RWPE2 (cell line): ENCODE data around the gene RSPO4.

Experiments used
- ATAC-seq: fragments of 200-7000 bp; cut with Tn5 transposase; 3 replicates; pipeline ENCODE4 v1.9.1; 2021; ENCODE audit warnings: low read depth
- DNase-seq: peaks from one replicate; pipeline ENCODE4 v3.0.0-alpha.2; 2020; ENCODE audit warnings: low spot score
- H3K27ac ChIP-seq: fragments of 450-650 bp; 2 replicates; pipeline ENCODE4 v1.5.1; 2017; ENCODE audit warnings: mild to moderate bottlenecking; ENCODE audit not compliant: poor library complexity, severe bottlenecking
- H3K27me3 ChIP-seq: fragments of 250-450 bp; sonication (Bioruptor Pico); 2 replicates; pipeline ENCODE4 v1.5.1; 2021; ENCODE audit warnings: mild to moderate bottlenecking, moderate library complexity; ENCODE audit not compliant: insufficient read depth, poor library complexity, severe bottlenecking
- H3K36me3 ChIP-seq: fragments of 250-450 bp; sonication (Bioruptor Pico); 2 replicates; pipeline ENCODE4 v1.5.1; 2020; ENCODE audit warnings: low read depth, mild to moderate bottlenecking, moderate library complexity
- H3K4me1 ChIP-seq: fragments of 250-450 bp; sonication (Bioruptor Pico); 2 replicates; pipeline ENCODE4 v1.5.1; 2021; ENCODE audit warnings: mild to moderate bottlenecking, moderate library complexity; ENCODE audit not compliant: insufficient read depth, poor library complexity, severe bottlenecking
- H3K4me3 ChIP-seq: fragments of 250-450 bp; sonication (Bioruptor Pico); 2 replicates; pipeline ENCODE4 v1.5.1; 2021; ENCODE audit warnings: mild to moderate bottlenecking, moderate library complexity; ENCODE audit not compliant: severe bottlenecking
- H3K9me3 ChIP-seq: fragments of 250-450 bp; sonication (Bioruptor Pico); 2 replicates; pipeline ENCODE4 v1.5.1; 2021; ENCODE audit warnings: mild to moderate bottlenecking, moderate library complexity; ENCODE audit not compliant: severe bottlenecking
- CTCF ChIP-seq: fragments of 450-650 bp; IDR thresholded peaks from one replicate; pipeline ENCODE4 v1.5.1; 2017; ENCODE audit warnings: mild to moderate bottlenecking, moderate library complexity; ENCODE audit not compliant: poor library complexity, severe bottlenecking

Gene RSPO4

GRCh38 chr20:952196-952795 lies 49.8 kb downstream of the RSPO4 start:
- TF ChIP-seq CTCF: no peak
- no peaks in the 10 kb centered on the region for H3K4me1 ChIP-seq
- no peaks in the 10 kb centered on the region for H3K27me3 ChIP-seq
- H3K9me3 ChIP-seq: no peaks in the 10 kb centered on the region
- DNase-seq (no peak), ATAC-seq (no peak)
- H3K36me3 ChIP-seq: no peaks in the 10 kb centered on the region
- H3K27ac ChIP-seq: no peak overlapping the region
- H3K4me3 ChIP-seq: no peak overlapping the region

GRCh38 chr20:951384-952169 lies 50.5 kb downstream of the RSPO4 start:
- ATAC-seq (0 out of 3 replicates have a peak, but pooled peaks have one; percentile 15), DNase-seq (no peak)
- Histone ChIP-seq H3K36me3 (no peaks in the 10 kb centered on the region), H3K4me1 (no peaks in the 10 kb centered on the region), H3K27ac (no peak overlapping the region), H3K9me3 (no peaks in the 10 kb centered on the region), H3K4me3 (no peak overlapping the region), H3K27me3 (no peaks in the 10 kb centered on the region)
- TF ChIP-seq CTCF: peak; percentile 30

- no peak for DNase-seq
- no peaks in the 10 kb centered on the region for H3K36me3 ChIP-seq
- H3K27ac ChIP-seq: no peak overlapping the region
- TF ChIP-seq CTCF: no peak
- H3K4me3 ChIP-seq: no peak overlapping the region
- no peaks in the 10 kb centered on the region for H3K9me3 ChIP-seq
- no peaks in the 10 kb centered on the region for H3K27me3 ChIP-seq
- H3K4me1 ChIP-seq: no peaks in the 10 kb centered on the region
- no peak for ATAC-seq
Measured at GRCh38 chr20:949717-950116, 52.4 kb downstream of the RSPO4 start.

GRCh38 chr20:946826-947225 lies 55.3 kb downstream of the RSPO4 start:
- no peak for TF ChIP-seq CTCF
- Histone ChIP-seq H3K4me3 (no peak overlapping the region), H3K9me3 (no peaks in the 10 kb centered on the region), H3K27ac (no peak overlapping the region), H3K4me1 (no peaks in the 10 kb centered on the region), H3K36me3 (no peaks in the 10 kb centered on the region), H3K27me3 (no peaks in the 10 kb centered on the region)
- DNase-seq (no peak), ATAC-seq (no peak)

- no peaks in the 10 kb centered on the region for H3K4me1 ChIP-seq
- no peak overlapping the region for H3K4me3 ChIP-seq
- H3K36me3 ChIP-seq: no peaks in the 10 kb centered on the region
- DNase-seq (no peak), ATAC-seq (no peak)
- no peaks in the 10 kb centered on the region for H3K27me3 ChIP-seq
- no peak overlapping the region for H3K27ac ChIP-seq
- no peaks in the 10 kb centered on the region for H3K9me3 ChIP-seq
- no peak for TF ChIP-seq CTCF
Measured at GRCh38 chr20:945841-946240, 56.3 kb downstream of the RSPO4 start.
